CD8-positive, alpha-beta memory T cell (primary cell): Measurements from ENCODE around the gene SYT13. TPM values are rescaled to one million over a fixed set of nuclear protein-coding genes. Genes with fewer than 3 reads are reported as not detected.

ENCODE experiments used
- CTCF ChIA-PET: fragments of 350-600 bp; sonication (Branson Sonifier 250); formaldehyde crosslinking; loops from one replicate; lab custom pipeline; 2021; ENCODE audit warnings: antibody characterized with exemption; lab: Charles Lee
- POLR2A ChIA-PET: fragments of 350-600 bp; sonication (Branson Sonifier 250); formaldehyde crosslinking; loops from one replicate; lab custom pipeline; 2021; ENCODE audit warnings: antibody characterized with exemption; lab: Charles Lee
- DNase-seq, 5 donors: peaks; one replicate each; pipeline versions ENCODE4 v3.0.0 to v3.0.0-alpha.2; 2020 to 2022; ENCODE audit warnings: mixed read lengths in 1 of 5
- H3K27ac ChIP-seq: one replicate; pipeline ENCODE4 v1.7.0; 2013; ENCODE audit warnings: low read depth, mild to moderate bottlenecking, low read length, moderate library complexity
- H3K27me3 ChIP-seq: 2 replicates; pipeline ENCODE4 v1.7.0; 2013; ENCODE audit warnings: low read length, mild to moderate bottlenecking; ENCODE audit not compliant: insufficient read depth, poor library complexity, severe bottlenecking
- H3K36me3 ChIP-seq: 2 replicates; pipeline ENCODE4 v1.7.0; 2013; ENCODE audit warnings: mild to moderate bottlenecking, low read length, moderate library complexity; ENCODE audit not compliant: insufficient read depth
- H3K4me1 ChIP-seq: 2 replicates; pipeline ENCODE4 v1.7.0; 2013; ENCODE audit warnings: mild to moderate bottlenecking, low read length, moderate library complexity; ENCODE audit not compliant: insufficient read depth
- H3K4me3 ChIP-seq: 2 replicates; pipeline ENCODE4 v1.7.0; 2013; ENCODE audit warnings: mild to moderate bottlenecking, low read length
- H3K9me3 ChIP-seq: 2 replicates; pipeline ENCODE4 v1.7.0; 2013; ENCODE audit warnings: mild to moderate bottlenecking, low read length
- H3K27ac Mint-ChIP-seq, 8 donors: one replicate each; pipeline ENCODE4 v1.8.0; 2020 to 2021; ENCODE audit warnings: mixed read lengths in 8 of 8, mild to moderate bottlenecking in 6 of 8, inconsistent platforms in 3 of 8, moderate library complexity in 3 of 8
- H3K27me3 Mint-ChIP-seq, 2 donors: one replicate each; pipeline ENCODE4 v1.8.0; 2020 to 2021; ENCODE audit warnings: mixed read lengths in 2 of 2, mild to moderate bottlenecking in 1 of 2, moderate library complexity in 1 of 2
- H3K36me3 Mint-ChIP-seq, 3 donors: one replicate each; pipeline ENCODE4 v1.8.0; 2020 to 2021; ENCODE audit warnings: mixed read lengths in 3 of 3, inconsistent platforms in 1 of 3, mild to moderate bottlenecking in 1 of 3
- H3K4me1 Mint-ChIP-seq, 3 donors: one replicate each; pipeline ENCODE4 v1.8.0; 2020 to 2021; ENCODE audit warnings: mixed read lengths in 3 of 3, inconsistent platforms in 1 of 3, mild to moderate bottlenecking in 1 of 3
- H3K4me3 Mint-ChIP-seq, 7 donors: one replicate each; pipeline ENCODE4 v1.8.0; 2020 to 2021; ENCODE audit warnings: mixed read lengths in 7 of 7, mild to moderate bottlenecking in 6 of 7, moderate library complexity in 4 of 7, inconsistent platforms in 2 of 7
- H3K9me3 Mint-ChIP-seq, 5 donors: one replicate each; pipeline ENCODE4 v1.8.0; 2020 to 2022; ENCODE audit warnings: mixed read lengths in 5 of 5, mild to moderate bottlenecking in 3 of 5, moderate library complexity in 2 of 5, inconsistent platforms in 1 of 5
- polyA plus RNA-seq: library from polyadenylated mRNA; unstranded; fragments of 300-500 nt; fragmentation: Illumina TruSeq; gene quantifications from one replicate; pipeline ENCODE4 v1.2.3, GENCODE V29; 2021
- total RNA-seq, 2 experiments: library from RNA; stranded (reverse); gene quantifications; one replicate each; pipeline ENCODE4 v1.2.3, GENCODE V29; 2021

SYT13 gene
- total and polyA plus RNA-seq, 3 experiments from 2014 or later, result not detected

DNA sequence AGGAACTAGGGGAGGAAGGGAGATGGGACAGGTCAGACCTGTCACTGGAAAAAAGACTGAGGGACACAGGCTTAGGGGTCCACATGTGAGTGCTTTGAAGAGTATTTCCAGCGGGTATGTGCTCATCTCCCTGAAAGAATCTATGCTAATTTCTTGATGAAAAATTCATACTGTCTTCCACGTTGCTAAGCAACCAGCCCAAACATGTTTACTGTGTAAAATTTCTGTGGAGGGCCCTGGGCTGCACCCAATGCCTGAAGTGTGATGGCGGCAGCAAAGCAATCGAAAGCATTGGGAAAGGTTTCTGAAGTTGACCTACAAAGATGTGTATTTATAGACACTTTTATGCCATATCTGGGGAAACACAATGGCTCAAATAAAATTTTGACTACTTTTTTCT, 7.4 kb downstream of the SYT13 start:
- no peak overlapping the region for H3K4me3 Mint-ChIP-seq
- H3K27me3 Mint-ChIP-seq, result peaks cover 26 to 65% of the 10 kb centered on the region in 2 donors
- Histone ChIP-seq H3K27ac (no peak overlapping the region), H3K4me1 (no peaks in the 10 kb centered on the region), H3K4me3 (no peak overlapping the region), H3K36me3 (no peaks in the 10 kb centered on the region), H3K27me3 (peaks cover 4% of the 10 kb centered on the region), H3K9me3 (no peaks in the 10 kb centered on the region)
- H3K4me1 Mint-ChIP-seq, result no peaks in the 10 kb centered on the region
- CTCF ChIA-PET, result no interaction called here
- H3K27ac Mint-ChIP-seq, result no peak overlapping the region
- DNase-seq, result no peak
- peaks cover 0 to 9% (median 3%) of the 10 kb centered on the region in 5 donors for H3K9me3 Mint-ChIP-seq
- no peaks in the 10 kb centered on the region for H3K36me3 Mint-ChIP-seq
- POLR2A ChIA-PET, result no interaction called here

DNA sequence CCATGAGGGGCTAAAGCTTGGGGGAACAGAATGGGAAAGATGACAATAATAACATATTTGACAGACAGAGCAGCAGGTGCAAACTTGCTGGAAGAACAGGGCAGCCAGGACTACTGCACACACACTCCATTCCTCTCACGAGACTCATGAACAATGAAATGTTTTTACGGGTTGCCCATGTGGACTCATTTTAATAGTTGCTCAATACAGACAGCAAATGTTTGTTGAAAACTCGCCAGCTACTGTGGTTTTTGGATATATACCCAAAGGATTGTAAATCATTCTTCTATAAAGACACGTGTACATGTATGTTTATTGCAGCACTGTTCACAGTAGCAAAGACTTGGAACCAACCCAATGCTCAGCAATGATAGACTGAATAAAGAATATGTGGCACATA, 10.3 kb downstream of the SYT13 start:
- no peak for DNase-seq
- Mint-ChIP-seq H3K36me3 (no peaks in the 10 kb centered on the region), H3K4me3 (no peak overlapping the region), H3K4me1 (no peaks in the 10 kb centered on the region), H3K9me3 (peaks cover 0 to 11% (median 6%) of the 10 kb centered on the region in 5 donors), H3K27ac (peak overlapping the region in 1 of 8 donors; percentile 35), H3K27me3 (peaks cover 36 to 71% of the 10 kb centered on the region in 2 donors)
- no peaks in the 10 kb centered on the region for H3K27me3 ChIP-seq
- H3K27ac ChIP-seq, result no peak overlapping the region
- H3K4me3 ChIP-seq, result no peak overlapping the region
- POLR2A ChIA-PET, result no interaction called here
- H3K9me3 ChIP-seq, result no peaks in the 10 kb centered on the region
- no peaks in the 10 kb centered on the region for H3K4me1 ChIP-seq
- CTCF ChIA-PET, result no interaction called here
- H3K36me3 ChIP-seq, result no peaks in the 10 kb centered on the region

DNA sequence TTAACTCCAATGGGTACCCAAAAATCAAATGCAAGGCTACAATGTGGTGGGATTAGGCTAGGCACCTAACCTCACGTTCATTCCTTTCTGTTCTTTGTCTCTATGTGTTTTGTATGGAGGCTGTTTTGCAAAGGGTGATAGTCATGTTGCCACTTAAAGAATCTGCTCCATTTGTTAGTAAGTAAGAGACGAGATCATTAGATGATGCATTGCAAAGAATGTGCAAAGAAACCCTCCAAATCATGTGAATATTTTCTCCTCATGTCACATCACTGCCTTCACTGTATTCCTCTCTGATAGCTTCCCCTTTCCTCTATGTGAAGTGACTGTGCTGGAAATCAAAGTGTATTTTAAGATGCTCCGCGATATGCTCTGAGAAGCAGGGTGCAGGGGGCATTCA, 11.9 kb downstream of the SYT13 start:
- H3K36me3 ChIP-seq, result no peaks in the 10 kb centered on the region
- Mint-ChIP-seq H3K9me3 (peaks cover 0 to 2% (median 2%) of the 10 kb centered on the region in 5 donors), H3K27me3 (peaks cover 37 to 69% of the 10 kb centered on the region in 2 donors), H3K36me3 (no peaks in the 10 kb centered on the region), H3K27ac (no peak overlapping the region), H3K4me1 (no peaks in the 10 kb centered on the region), H3K4me3 (no peak overlapping the region)
- ChIA-PET CTCF (no interaction called here), POLR2A (no interaction called here)
- H3K4me3 ChIP-seq, result no peak overlapping the region
- H3K27me3 ChIP-seq, result no peaks in the 10 kb centered on the region
- no peaks in the 10 kb centered on the region for H3K9me3 ChIP-seq
- H3K4me1 ChIP-seq, result no peaks in the 10 kb centered on the region
- no peak for DNase-seq
- no peak overlapping the region for H3K27ac ChIP-seq

DNA sequence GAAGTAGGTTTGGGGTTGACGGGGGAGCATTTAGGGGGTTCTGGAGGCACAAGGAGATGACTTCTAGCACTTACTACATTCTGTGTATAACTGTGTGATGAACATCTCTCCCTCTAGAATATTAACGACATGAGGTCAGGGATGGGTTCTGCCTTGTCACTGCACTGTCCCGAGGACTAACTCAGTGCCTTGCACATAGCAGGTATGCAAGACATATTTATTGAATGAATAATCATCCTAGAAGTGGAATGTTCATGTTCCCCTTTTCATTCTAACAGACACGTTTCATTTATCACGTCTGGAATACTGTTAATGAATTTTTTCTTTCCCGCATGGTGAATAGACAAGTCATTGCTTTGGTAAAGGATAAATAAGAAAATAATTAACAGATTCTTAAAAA, 12.6 kb downstream of the SYT13 start:
- POLR2A ChIA-PET, result no interaction called here

DNA sequence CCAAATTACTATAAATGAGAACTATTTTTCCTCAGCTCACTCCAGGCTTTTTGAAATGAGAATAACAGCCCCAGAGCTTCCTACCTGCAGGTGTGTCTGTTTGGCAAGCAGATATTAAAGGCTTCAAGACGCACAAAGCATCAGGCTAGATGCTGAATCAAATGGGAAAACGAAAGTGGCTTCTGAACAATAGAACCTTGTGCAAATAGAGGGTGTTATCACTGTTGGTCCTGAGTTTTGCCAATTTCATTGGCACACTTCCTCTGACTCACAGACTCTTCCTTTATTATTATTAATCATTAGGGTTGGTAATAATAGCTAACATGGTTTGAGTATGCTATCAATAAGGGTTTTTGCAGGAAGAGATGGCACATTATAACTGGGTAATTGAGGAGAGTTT, 13.4 kb downstream of the SYT13 start:
- peaks cover 10% of the 10 kb centered on the region for H3K27me3 ChIP-seq
- ChIA-PET CTCF (no interaction called here), POLR2A (no interaction called here)
- DNase-seq, result no peak
- Mint-ChIP-seq H3K4me1 (no peaks in the 10 kb centered on the region), H3K27ac (no peak overlapping the region), H3K36me3 (no peaks in the 10 kb centered on the region), H3K27me3 (peaks cover 42 to 71% of the 10 kb centered on the region in 2 donors), H3K4me3 (no peak overlapping the region), H3K9me3 (peaks cover 0 to 2% (median 2%) of the 10 kb centered on the region in 5 donors)
- no peaks in the 10 kb centered on the region for H3K9me3 ChIP-seq
- H3K27ac ChIP-seq, result no peak overlapping the region
- no peak overlapping the region for H3K4me3 ChIP-seq
- no peaks in the 10 kb centered on the region for H3K4me1 ChIP-seq
- no peaks in the 10 kb centered on the region for H3K36me3 ChIP-seq

More for the DNA sequence above, 12.6 kb downstream of the SYT13 start:
- H3K4me3 ChIP-seq, result no peak overlapping the region
- H3K27ac ChIP-seq, result no peak overlapping the region
- no peak for DNase-seq
- H3K36me3 ChIP-seq, result no peaks in the 10 kb centered on the region
- no peaks in the 10 kb centered on the region for H3K4me1 ChIP-seq
- Mint-ChIP-seq H3K27ac (no peak overlapping the region), H3K9me3 (peaks cover 0 to 2% (median 2%) of the 10 kb centered on the region in 5 donors), H3K36me3 (no peaks in the 10 kb centered on the region), H3K4me1 (no peaks in the 10 kb centered on the region), H3K4me3 (no peak overlapping the region), H3K27me3 (peaks cover 40 to 72% of the 10 kb centered on the region in 2 donors)
- CTCF ChIA-PET, result no interaction called here
- peaks cover 4% of the 10 kb centered on the region for H3K27me3 ChIP-seq
- H3K9me3 ChIP-seq, result no peaks in the 10 kb centered on the region

DNA sequence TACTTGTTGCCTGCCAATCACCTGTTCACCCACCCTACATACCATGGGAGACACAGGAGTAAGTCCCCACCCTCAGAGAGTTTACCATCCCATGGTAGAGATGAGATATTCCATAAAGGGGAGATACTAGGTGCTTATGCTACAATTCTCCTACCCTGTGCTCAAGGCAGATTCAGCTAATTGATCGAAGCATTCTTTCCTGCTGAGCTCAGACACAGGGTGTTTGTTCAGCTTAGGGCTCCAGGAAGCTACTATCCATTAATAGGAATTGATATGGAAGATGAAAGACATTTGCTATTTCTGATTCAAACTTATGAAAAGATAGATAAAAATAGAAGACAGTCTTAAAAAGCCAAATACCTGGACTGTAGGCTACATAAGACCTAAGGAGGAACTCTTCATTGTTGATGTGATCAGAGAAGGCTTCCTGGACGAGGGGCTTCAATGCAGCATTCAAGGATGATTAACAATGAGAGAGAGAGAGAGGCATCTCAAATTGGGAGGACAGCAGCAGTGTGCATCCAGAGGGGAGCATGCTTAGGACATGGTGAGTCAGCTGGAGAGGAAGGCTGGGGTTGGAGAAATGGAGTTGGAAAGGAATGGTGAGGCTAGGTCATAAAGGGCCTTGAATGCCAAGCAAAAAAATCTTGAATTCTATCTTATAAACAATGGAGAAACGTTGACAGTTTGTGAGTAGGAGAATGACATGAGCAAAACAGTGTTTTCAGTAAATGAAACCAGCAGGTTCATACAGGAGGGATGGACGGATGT, 15.0 kb downstream of the SYT13 start:
- no peak for DNase-seq

DNA sequence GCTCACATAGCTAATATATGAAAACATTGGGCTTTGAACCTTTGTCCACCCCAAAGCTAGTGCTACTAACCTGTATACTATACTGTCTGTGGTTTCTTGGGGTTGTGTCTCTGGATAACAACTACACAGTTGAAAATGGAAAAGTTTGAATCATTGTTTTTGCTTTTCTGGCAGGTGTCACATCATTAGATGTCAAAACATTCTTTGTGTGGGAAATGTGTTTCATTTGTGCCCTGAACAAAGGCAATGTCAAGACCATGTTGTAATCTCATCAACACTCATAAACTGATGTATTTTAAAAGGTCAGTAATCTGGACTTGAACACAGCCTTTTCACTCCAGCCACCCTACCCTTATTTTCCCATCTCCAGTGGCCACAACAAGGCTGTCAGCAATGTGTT, 16.5 kb downstream of the SYT13 start:
- Mint-ChIP-seq H3K27ac (no peak overlapping the region), H3K4me3 (no peak overlapping the region), H3K4me1 (no peaks in the 10 kb centered on the region), H3K27me3 (peaks cover 37 to 74% of the 10 kb centered on the region in 2 donors), H3K36me3 (no peaks in the 10 kb centered on the region), H3K9me3 (peaks cover 0 to 2% (median 2%) of the 10 kb centered on the region in 5 donors)
- H3K27ac ChIP-seq, result no peak overlapping the region
- no peaks in the 10 kb centered on the region for H3K9me3 ChIP-seq
- ChIA-PET CTCF (no interaction called here), POLR2A (no interaction called here)
- DNase-seq, result no peak
- H3K4me3 ChIP-seq, result no peak overlapping the region
- H3K36me3 ChIP-seq, result no peaks in the 10 kb centered on the region
- H3K4me1 ChIP-seq, result no peaks in the 10 kb centered on the region
- H3K27me3 ChIP-seq, result peaks cover 10% of the 10 kb centered on the region

More for the DNA sequence above, 15.0 kb downstream of the SYT13 start:
- no peak overlapping the region for H3K27ac ChIP-seq
- Mint-ChIP-seq H3K4me3 (no peak overlapping the region), H3K27me3 (peaks cover 44 to 77% of the 10 kb centered on the region in 2 donors), H3K4me1 (no peaks in the 10 kb centered on the region), H3K36me3 (no peaks in the 10 kb centered on the region), H3K9me3 (peaks cover 0 to 2% (median 2%) of the 10 kb centered on the region in 5 donors), H3K27ac (no peak overlapping the region)
- H3K27me3 ChIP-seq, result peaks cover 10% of the 10 kb centered on the region
- H3K4me3 ChIP-seq, result no peak overlapping the region
- no peaks in the 10 kb centered on the region for H3K9me3 ChIP-seq
- ChIA-PET POLR2A (no interaction called here), CTCF (no interaction called here)
- H3K36me3 ChIP-seq, result no peaks in the 10 kb centered on the region
- H3K4me1 ChIP-seq, result no peaks in the 10 kb centered on the region

DNA sequence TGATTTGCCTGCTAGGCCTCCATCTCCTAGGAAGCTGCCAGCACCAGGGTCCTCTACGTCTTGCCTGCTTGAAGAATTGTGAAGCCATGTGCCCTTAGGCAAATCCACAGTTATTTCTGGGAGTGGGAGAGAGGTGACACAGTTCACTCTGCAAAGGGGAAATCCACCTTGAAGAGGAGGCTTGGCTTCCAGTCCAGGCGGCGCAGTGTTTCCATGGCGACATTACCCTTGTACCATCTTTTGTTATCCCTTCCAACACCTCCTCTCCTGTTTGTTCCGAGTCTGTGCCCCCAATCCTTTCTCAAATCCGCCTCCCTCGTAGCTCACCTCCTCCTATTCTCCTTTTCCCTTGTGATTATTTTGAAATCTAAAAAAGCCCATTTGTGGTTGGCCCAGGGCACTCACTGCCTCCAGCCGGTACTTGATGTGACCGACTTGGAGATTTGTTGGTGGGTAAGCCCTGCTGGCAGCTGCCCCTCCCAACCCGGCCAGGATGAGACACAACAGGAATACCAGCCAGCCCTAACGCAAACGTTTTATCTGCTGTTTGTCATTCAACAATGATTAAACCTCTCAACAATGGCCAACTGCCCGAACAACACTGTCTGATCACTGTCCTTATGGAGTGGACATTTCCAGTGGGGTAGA, 18.4 kb downstream of the SYT13 start:
- no peaks in the 10 kb centered on the region for H3K36me3 ChIP-seq
- POLR2A ChIA-PET, result no interaction called here
- no peaks in the 10 kb centered on the region for H3K4me1 ChIP-seq
- Mint-ChIP-seq H3K27ac (no peak overlapping the region), H3K9me3 (peaks cover 0 to 2% (median 2%) of the 10 kb centered on the region in 5 donors), H3K4me1 (no peaks in the 10 kb centered on the region), H3K27me3 (peaks cover 31 to 79% of the 10 kb centered on the region in 2 donors), H3K4me3 (no peak overlapping the region), H3K36me3 (no peaks in the 10 kb centered on the region)
- CTCF ChIA-PET, result no interaction called here
- H3K4me3 ChIP-seq, result no peak overlapping the region
- no peak overlapping the region for H3K27ac ChIP-seq
- H3K27me3 ChIP-seq, result peaks cover 10% of the 10 kb centered on the region
- no peaks in the 10 kb centered on the region for H3K9me3 ChIP-seq
- no peak for DNase-seq
